SK-MEL-5 (cell line): ENCODE results near the gene DRC3. TPM values are rescaled to one million over a fixed set of nuclear protein-coding genes. Genes with fewer than 3 reads are reported as not detected.

ENCODE experiments used
- DNase-seq: peaks from one replicate; pipeline ENCODE4 v3.0.0-alpha.2; 2016; ENCODE audit warnings: low read depth, low spot score
- in situ Hi-C: cut with HindIII; loops from 2 replicates; pipeline ENCODE4 v1.10.0; 2016; ENCODE audit warnings: low sequenced_read_pairs, high pct_unique_total_duplicates, low pct_unique_long_range_greater_than_20kb
- total RNA-seq: library from RNA; depleted of rRNA; stranded (reverse); fragments of >200 nt; shearing (Covaris generic); gene quantifications from 2 replicates; pipeline ENCODE4 v1.2.3, GENCODE V29; 2014

DRC3 gene
- total RNA-seq, 1 experiment from 2014 or later = 1.1 TPM

DNA sequence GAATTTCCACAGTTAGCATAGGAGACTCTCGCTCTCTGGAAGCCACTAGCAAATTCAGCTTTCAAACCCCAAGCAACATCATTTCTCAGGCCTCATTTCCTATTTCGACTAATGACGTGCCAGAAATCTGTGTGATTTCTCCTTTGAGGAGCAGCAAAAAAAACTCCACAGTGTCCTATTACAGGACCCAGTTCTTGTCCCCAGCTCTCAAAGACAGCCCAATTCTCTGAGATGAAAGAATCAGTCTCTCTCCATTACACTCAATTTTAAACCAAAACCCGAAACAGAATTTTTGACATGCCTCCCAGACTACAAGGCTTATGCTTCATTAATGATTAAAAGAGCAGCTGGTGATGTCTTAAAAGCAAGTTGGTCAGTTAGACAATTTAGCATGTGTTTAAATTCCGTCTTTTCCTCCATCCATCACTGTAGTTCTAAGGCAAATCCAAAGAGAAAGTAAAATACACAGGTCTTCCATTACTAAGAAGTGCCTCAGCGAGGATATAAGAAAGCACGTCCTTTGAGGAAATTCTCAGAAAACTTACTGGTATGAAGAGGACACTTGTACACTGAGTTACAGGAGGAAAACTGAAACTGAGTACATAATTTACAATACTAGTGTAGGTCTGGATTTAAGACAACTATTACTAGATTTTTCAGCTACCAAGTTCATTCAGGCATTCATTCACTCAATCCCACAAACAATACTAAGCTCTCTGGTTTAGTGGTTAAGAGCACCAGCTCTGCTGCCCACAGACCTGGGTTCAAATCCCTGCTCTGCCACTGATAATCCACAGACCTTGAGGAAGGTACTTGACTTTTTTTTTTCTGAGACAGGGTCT is 12.9 kb upstream of the DRC3 start:
- DNase-seq = no peak
- in situ Hi-C loops = no loop called here

DNA sequence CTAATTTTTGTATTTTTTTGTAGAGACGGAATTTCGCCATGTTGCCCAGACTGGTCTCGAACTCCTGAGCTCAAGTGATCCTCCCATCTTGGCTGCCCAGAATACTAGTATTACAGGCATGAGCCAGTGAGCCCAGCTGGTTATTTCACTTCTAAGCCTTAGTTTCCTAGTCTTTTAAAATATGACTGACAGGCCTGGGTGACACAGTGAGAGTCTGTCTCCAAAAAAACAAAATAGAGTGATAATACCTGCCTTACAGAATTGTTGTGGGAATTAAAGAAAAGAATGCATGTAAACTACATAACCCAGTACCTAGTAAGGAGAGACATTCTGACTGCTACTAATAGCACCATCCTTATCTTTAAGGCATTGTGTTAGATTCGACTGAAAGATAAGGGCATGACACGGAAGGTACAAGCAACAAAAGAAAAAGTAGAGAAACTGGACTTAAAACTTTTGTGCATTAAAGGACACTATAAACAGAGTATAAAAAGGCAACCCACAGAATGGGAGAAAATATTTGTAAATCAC is 12.1 kb upstream of the DRC3 start:
- in situ Hi-C loops = no loop called here
- DNase-seq = no peak

DNA sequence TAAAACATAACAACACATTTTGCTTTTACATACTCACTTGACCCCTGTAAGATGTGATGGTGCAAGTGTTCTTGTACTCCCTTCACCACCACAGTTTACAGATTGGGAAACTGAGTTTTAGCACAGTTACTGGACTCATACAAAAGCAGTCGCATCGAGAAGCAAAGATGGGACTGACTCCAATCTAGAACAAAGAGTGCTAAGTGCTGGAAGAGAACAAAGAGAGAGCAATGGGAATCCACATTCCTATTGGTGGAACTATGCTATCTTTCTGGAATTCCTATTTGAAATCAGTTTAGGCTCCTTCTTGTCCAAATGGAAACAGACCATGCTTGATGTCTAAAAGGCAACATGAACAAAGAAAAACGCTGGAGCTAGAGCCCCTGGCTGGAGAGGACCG is 9.6 kb upstream of the DRC3 start:
- DNase-seq = no peak
- in situ Hi-C loops = no loop called here

DNA sequence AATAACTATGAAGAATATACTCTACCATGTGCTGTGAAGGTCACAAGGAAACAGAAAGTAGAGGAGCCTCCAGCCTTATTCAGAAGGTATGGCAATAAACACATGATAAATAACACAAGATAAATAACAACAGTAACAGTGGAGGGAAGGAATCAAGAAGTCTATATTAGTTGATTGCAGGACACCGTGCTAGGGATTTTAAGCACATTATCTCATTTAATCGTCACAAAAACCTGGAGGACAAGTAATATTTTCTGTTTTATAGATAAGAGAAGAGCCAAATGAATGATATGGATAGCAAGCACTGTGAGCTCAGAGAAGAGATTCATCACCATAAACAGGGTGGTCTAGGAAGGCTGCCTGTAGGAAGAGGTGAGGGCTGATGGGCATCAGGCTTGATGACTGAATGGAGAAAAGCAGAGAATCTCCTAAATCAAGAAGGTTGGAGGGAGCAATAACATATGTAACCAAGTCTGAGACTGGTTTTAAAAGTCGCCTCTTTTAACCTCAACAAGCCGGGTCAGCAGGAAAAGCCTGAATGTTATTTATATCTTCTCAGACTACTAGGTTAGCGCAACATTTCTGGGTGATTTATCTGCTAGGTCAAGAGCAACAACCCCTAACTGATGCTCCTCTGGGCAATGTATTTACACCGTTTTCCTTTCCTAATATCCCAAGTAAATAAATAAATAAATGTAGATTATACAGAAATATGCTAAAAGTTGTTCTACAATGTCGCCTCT is 8.8 kb upstream of the DRC3 start:
- in situ Hi-C loops = no loop called here
- DNase-seq = no peak

DNA sequence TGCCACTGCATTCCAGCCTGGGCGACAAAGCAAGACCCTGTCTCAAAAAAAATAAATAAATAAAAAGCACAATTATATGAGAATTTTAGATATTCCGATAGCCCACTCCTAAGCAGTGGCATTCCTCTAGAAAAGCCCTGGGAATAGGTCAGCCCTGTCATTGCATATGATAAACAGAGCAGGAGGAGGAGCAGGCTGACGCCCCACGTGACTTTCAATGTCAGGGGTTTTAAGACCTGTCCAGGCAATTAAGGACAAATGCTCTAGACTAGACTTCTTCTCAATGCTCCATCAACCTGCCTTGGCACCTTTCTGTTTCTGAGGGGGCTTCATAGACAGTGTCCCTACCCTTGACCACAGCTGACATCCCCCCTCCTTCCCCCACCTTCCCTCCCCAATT is 8.0 kb upstream of the DRC3 start:
- in situ Hi-C loops = no loop called here
- no peak for DNase-seq

DNA sequence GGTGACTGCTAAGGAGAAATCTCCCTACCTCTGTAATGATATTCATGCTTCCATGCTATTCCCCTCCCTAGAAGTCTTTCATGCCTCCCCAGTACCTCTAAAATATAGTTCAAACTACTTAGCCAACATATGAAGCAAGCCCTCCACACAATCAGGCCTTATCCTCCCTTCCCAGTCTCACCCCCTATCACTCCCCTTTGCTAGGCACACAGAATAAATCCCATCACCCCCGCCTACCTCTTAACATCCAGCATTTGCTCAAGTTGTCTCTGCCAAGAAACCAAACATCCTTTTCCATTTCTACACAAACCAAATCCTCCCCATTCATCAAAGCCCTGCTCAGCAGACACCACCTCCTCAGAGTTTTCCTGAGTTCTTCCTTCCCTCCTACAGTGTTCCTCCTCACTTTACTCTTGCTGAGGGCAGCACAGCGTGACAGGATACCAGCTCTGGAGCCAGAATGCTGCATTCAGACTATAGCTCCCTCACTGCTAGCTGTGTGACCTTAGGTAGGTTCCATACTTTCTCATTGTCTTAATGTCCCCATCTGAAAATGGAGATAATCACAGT is 7.4 kb upstream of the DRC3 start:
- DNase-seq = no peak

DNA sequence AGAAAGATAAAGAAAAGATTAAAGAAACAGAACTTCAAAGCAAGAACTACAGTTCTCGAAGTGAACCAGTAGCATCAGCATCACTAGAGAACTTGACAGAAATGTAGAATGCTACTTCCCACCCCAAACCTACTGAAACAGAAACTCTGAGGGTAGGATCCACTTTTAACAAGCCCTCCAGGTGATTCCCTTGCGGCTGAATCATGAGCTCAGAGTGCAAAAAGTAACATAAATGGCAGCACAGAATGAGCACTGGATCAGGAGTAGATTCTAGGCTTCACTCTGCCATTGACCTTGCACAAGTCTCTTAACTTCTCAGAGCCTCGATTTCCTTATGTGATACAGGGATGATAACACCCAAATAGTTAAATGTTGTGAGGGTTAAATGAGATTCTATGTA is 6.3 kb upstream of the DRC3 start:
- in situ Hi-C loops = no loop called here
- no peak for DNase-seq

More for the DNA sequence above, 7.4 kb upstream of the DRC3 start:
- in situ Hi-C loops = no loop called here

DNA sequence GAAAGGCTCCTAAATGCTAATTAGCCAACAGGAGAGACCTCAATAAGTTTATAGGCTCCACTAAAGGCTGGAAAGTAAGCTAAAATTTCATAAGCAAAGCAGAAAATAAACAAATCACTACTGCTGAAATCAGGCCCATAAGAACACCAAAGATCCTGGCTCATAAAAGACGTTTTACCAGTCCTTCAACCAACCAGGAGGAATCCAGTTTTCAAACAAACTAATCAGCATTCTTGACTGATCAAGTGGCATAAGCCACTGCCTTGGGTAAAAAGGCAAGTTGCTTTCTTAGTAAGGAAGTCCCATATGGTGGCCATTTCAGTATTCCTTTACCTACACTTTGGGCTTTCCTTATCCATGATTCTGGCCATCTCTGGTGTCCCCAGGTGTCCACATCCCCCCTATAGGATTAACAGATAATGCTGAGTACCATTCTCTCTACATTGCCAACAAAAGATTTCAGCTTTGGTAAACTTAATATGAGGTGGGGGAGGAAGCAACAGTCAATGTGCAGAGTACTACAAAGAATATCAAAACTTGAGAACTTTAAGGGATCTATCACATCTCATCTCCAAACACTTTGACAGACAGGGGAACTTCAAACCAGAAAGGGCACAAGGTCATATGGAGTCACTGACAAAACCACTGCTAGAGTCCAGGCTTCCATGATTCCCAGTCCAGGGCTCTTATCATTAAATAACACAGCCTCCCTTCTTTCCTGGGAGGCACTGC is 1.8 kb upstream of the DRC3 start:
- in situ Hi-C loops = no loop called here

DNA sequence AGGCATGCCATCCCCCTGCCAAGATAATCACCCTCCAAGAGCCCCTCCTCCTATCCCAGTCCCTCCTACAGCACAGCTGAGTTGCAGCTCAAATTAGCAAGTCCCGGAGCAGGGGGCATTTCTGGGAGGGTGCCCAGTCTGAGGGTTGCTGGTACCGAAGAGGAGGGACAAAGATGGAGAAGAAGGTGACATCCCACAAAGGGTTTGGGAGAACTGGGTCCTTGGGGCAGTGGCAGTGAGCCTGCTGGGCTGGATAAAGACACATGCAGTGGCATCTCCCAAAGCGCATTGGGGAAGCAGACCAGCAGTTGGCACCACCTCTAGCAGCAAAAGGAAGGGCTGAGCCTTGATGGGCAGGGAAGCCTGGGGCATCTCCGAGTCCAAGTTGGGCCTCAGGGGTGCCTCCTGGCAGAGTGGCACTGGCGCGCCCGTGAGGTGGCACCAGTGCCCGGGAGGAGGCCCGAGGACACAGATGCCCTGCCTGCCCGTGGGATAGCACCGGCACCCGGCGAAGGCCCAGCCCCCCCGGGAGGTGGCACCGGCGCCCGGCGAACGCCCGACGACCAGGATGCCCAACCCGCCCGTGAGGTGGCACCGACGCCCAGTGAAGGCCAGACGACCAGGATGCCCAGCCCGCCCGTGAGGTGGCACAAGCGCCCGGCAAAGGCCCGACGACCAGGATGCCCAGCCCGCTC is 1.1 kb upstream of the DRC3 start:
- DNase-seq = no peak
- in situ Hi-C loops = no loop called here

More for the DNA sequence above, 1.8 kb upstream of the DRC3 start:
- DNase-seq = no peak

DNA sequence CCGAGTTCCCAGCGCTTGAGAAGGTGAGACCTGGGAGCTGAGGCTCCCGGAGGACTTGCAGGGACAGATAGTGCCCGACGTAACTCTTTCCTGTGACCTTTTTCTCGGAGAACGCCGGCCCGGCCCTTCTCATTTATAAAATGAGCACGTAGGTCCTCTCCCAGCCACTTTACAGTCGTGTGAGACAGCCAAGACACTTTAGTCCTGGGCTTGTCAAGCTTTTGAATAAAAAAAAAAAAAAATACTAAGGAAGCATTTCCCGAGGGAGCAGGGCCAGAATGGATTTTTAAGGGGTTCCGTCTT is 241 bp downstream of the DRC3 start:
- in situ Hi-C loops = no loop called here
- no peak for DNase-seq

DNA sequence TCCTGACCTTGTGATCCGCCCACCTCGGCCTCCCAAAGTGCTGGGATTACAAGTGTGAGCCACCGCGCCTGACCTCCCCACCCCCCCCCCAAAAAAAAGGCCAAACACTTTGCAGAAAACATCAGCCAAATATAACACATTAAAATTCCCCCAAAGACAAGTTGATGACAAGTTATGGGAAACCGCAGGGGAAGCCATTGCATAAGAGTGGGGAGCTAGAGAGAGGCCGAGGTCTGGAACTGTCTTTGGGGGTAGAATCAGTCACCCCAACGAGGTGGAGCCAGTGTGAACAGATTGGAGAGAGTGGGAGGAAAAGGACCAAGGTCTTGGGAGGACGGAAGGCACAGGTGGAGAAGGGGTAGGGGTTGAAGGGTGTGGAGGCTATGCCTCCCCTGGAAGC is 2.8 kb downstream of the DRC3 start:
- in situ Hi-C loops = no loop called here

DNA sequence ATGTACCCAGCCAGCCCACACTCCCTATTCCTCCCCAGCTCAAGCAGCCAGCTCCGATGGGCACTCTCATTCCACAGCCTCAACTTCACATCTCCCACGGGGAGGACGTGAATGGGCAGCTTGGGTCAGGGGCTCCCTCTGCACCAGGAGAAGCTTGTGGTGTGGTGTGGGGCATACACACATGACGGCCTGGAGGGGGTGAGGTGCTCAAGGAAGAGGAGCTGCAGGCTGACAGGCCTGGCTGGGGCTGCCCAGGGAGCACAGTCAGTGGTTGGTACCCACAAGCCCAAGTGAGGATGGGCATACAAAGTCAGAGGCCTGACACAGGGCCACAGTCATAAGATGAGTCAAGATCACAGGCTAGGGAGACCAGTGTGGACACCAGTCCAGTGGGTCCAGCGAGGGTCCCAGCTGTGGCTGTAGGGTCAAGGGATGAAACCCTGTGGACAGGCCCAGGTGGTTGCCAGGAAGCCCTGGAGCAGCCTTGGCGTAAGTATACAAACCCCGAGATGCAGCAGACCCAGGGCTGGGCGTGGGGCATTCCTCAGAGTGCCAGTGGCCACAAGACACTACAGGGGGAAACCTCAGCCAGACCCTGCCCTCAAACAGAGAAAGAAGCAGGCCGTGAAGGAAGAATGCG is 4.4 kb downstream of the DRC3 start:
- DNase-seq = no peak
- in situ Hi-C loops = no loop called here

More for the DNA sequence above, 2.8 kb downstream of the DRC3 start:
- no peak for DNase-seq

DNA sequence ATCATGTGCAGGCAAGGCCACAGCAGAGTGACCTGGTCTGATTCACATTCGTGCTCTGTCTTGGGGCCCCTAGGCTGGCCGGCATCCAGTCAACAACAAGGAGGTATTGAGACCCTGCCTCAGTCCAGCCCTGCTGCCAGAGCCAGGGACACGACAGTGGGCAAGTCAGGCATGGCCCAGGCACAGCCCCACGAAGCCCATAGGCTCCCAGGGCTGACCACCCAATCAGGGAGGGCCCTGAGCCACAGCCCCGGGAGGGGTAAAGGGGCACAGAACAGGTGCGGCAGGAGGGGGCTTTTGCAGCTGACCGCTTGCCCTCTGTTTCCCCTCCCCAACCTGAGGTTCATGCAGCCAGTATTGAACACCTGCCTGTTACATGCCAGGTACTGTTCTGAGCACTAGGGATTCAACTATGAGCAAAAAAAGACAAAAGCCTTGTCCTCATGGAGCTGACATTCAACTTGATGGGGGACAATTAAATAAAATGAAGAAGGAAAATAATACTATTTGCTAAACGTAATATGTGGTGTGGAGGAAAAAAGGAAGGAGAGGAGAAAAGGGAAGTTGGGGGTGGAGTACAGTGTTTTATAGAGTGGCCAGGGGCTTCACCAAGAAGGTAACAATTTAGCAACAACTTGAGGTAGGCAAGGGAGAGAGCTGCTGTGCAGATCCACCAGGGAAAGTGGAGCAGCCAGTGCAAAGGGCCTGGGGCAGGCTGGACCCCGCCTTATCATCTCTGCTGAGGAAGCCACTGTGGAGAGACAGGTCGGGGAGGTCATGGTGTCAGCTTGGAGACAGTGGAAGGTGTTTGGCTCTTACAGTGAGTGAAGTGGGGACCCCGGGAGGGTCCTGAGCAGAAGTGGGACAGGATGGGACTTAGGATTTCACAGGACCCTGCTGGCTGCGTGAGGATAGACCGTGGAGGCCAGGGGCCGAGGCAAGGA is 6.1 kb downstream of the DRC3 start:
- no peak for DNase-seq
- in situ Hi-C loops = no loop called here

DNA sequence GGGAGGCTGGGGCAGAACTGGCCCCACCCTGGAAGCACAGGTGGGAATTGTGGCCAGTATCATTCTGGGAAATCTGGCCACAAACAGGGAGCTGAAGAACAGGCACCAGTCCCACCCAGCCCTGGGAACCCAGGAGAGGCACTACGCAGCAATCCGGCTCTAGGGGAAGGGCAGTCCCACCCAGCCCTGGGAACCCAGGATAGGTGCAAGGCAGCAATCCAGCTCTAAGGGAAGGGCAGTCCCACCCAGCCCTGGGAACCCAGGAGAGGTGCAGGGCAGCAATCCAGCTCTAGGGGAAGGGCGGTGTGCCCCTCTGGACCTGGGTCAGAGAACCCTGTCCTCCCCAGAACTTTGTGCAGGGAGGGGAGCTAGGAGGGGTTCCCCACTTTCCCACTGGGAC is 7.1 kb downstream of the DRC3 start:
- DNase-seq = no peak
- in situ Hi-C loops = no loop called here

DNA sequence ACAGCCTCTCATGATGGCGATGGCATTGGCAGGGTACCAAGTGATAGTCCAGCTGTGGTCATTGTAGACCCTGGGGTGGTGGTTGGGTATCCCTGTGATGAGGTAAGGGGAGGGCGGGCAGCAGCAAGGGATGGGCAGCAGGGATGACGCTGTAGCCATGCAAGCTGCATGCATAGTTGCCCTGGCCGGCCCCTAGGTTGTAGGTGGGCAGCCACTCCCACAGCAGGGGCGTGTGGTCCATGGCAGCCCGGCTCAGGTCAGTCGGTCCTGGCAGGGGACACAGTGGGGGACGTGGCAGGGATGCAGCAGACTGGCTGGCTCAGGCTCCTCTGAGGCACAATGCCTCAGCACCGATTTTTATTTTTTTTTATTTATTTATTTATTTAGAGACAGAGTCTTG is 8.7 kb downstream of the DRC3 start:
- no peak for DNase-seq
- in situ Hi-C loops = no loop called here

DNA sequence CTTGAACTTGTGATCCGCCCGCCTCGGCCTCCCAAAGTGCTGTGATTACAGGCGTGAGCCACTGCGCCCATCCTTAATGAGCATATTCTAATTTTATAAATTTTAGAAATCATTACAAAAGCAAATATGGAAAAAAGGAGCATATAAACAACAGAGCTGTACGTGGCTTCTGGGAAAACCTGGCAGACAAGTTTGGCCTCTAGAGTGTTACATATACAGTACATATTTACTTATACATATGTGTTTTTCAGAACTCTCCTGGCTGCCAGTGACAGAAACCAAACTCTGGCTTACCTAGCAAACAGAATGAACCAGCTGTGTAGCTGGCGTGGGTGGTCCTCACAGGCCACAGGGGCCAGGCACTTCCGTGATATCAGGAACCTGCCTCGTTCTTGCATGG is 10.1 kb downstream of the DRC3 start:
- no peak for DNase-seq
- in situ Hi-C loops = no loop called here
